Sciatic nerve (tissue), 2 donors: ENCODE data around the gene ASB10. TPM values are rescaled to one million over a fixed set of nuclear protein-coding genes. Genes with fewer than 3 reads are reported as not detected.

Experiments used
- ATAC-seq: fragments of 200-7000 bp; cut with Tn5 transposase; one replicate; pipeline ENCODE4 v1.9.1; 2020; ENCODE audit warnings: mild to moderate bottlenecking, moderate library complexity
- DNase-seq: peaks from one replicate; pipeline ENCODE4 v3.0.0-alpha.2; 2020; ENCODE audit warnings: low spot score
- intact Hi-C: fragments of 100-400 bp; cut with DNase I; formaldehyde crosslinking; loops from one replicate; pipeline ENCODE4 v1.14.2; 2022
- total RNA-seq: library from RNA; stranded (reverse); fragmentation: NEBNext Ultra II Directional; extraction: Animal tissue kit (Norgen Biotek cat#: 25700); gene quantifications from one replicate; pipeline ENCODE4 v1.2.1, GENCODE V29; 2021
- donor health status: DM: no; HTN: no; CAD: no.
- donor health status: DM: no; HTN: no; CAD: no.

The ASB10 gene
- total RNA-seq, 1 donor from 2014 or later = not detected

DNA sequence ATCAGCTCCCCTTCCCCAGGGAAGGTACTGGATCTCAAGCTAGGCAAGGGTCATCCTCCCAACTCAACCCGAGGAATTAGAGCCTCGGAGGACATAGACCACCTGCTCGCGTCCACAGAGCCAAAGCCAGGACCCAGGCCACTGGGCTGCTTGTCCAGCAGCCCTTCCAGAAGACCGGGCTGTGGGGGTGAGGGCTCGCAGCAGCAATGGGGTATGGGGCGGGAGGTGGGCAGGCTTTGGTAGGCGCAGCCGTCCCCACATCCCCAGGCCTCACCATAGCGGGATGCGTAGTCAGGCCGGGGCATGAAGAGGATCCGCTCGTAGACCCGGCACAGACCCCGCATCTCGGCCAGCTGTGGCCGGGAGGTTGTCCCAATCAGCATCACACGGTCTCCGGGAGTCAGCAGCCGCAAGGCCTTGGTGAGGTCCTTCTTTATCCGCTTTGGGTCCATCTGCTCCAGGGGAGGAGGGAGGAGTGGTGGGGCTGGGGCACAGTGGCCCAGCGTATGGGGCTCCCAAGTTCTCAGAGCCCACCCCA is 5.0 kb upstream of the ASB10 start:
- DNase-seq (no peak), ATAC-seq (no peak)
- intact Hi-C loops = no loop called here

GRCh38 chr7:151191544-151191943 is 4.5 kb upstream of the ASB10 start:
- no peak for DNase-seq
- ATAC-seq = no peak
- intact Hi-C loops = no loop called here

DNA sequence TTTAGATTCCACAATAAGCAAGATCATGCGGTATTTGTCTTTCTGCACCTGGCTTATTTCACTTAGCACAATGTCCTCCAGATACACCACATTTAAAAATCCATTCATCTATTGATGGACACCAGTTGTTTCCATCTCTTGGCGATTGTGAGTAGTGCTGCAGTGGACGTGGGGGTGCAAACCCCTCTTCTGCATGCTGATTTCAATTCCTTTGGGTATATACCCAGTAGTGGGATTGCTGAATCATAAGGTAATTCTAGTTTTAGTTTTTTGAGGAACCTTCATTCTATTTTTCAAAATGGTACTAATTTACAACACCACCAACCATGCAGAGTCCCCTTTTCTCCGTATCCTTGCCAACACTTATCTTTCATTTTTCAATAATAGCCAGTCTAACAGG is 2.0 kb upstream of the ASB10 start:
- no peak for DNase-seq
- intact Hi-C loops = no loop called here
- ATAC-seq = no peak

- intact Hi-C loops = no loop called here
- no peak for DNase-seq
- peak; percentile 9 for ATAC-seq
Measured at GRCh38 chr7:151188252-151188542, 1.1 kb upstream of the ASB10 start.

DNA sequence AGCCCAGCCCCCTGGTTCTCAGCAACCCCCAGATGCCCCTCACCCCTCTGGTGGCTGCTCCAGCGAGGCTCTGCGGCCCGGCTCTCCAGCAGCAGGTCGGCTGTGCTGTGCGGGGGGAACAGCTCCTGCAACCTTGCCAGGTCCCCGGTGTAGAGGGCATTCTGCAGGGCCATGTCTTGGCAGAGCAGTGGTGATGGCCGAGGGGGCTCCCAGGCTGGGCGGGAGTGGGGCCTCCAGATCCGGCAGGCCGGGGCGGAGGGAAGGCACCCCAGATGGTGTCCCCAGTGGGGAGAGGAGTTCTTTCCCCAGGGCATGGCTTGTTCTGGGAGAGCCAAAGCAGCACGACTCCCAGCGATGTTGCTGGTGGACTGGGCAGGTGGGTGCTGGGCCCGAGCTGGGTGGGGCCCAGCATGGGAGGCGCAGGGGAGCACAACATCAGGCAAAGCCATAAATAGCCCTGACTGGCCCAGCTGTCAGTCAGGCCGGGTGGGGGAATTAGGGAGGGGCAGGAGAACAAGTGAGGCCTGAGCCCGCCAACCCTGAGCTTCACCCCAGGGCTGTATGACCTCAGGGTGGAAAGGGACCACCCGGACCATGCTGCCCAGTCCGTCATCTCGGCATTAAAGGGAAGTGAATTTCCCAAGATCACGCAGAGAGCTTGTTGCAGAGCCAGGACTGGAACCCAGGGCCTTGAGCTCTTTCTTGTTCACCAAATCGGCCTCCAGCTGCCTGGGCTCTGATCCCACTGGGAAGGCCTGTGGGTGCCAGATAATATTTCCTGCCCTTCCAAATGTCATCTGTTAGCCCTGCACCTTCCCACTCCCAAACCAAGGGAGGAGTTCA is 580 bp upstream of the ASB10 start:
- DNase-seq (no peak), ATAC-seq (no peak)
- intact Hi-C loops = no loop called here

- ATAC-seq (no peak), DNase-seq (peak; percentile 18)
- intact Hi-C loops = no loop called here
Measured at GRCh38 chr7:151185762-151186639, 1.0 kb downstream of the ASB10 start.

GRCh38 chr7:151181011-151181431 is 6.0 kb downstream of the ASB10 start:
- ATAC-seq (no peak), DNase-seq (peak; percentile 35)
- intact Hi-C loops = no loop called here

- intact Hi-C loops = no loop called here
- ATAC-seq = no peak
- peak; percentile 9 for DNase-seq
Measured at GRCh38 chr7:151179946-151180345, 7.1 kb downstream of the ASB10 start.

DNA sequence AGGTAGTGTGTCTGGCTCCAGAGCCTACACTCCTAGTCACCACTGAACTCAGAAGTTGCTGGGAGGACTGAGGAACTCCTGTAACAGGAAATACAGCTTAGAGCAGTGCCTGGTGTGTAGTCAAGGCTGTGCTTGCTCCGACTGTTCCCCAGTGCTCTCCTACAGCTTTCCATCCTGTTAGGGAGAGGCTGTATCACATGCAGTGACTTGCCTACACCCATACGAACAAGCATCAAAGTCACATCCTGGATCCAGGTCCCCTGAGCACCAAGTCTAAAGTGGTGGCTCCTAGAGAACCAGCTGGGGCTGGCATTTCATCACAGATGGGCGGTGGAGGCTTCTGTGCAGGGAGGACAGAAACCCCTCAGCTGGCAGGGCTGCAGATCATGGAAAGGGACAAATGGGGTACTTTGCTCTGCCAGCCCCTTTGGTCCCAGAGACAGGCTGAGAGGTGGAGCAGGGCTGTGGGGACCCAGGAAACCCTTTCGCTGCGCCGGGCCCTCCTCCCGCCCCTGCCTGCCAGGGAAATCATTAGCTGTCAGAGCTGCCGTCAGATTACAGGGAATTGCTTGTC is 7.7 kb downstream of the ASB10 start:
- no peak for ATAC-seq
- DNase-seq = peak; percentile 15
- intact Hi-C loops = no loop called here

DNA sequence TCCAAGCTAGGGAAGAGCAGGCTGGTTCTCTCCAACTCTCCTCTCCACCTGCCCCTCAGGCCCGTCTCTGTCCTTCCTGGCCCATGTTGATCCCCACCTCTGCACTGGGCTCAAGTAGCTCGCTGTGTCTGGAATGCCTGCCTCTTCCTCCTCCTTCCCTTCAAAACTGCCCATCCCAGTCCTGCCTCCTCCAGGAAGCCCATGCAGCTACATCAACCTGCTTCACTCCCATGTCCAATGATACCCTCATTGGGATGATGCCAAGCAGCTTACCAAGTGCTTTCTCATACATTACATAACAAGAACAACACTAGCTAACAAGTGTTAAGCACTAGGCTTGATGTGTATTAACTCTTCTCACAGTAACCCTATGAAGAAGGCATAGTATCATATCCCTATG is 8.2 kb downstream of the ASB10 start:
- peak; percentile 7 for DNase-seq
- no peak for ATAC-seq
- intact Hi-C loops = no loop called here

DNA sequence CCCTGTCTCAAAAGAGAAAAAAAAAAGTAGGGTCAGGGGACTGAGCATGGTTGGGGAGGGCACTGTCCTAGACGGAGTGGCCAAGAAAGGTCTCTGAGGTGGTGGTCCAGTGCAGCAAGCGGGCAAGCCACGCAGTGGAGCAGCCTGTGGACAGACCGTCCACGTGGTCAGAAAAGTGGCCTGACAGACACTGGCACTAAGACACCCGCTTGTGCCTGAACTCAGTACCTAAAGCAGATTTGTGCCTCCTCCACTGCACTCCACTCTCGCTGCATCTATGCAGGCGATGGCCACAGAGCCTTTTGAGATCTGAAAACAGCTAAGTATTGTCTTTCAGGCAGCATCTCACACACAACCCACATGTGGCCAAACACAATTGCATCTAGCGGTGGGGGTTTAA is 8.8 kb downstream of the ASB10 start:
- DNase-seq = peak; percentile 40
- ATAC-seq = no peak
- intact Hi-C loops = no loop called here

- ATAC-seq (no peak), DNase-seq (peak; percentile 10)
- intact Hi-C loops = no loop called here
Measured at GRCh38 chr7:151177310-151177709, 9.7 kb downstream of the ASB10 start.

- no peak for ATAC-seq
- intact Hi-C loops = no loop called here
Measured at GRCh38 chr7:151176401-151176800, 10.6 kb downstream of the ASB10 start.

GRCh38 chr7:151175793-151176311 is 11.2 kb downstream of the ASB10 start:
- DNase-seq = peak; percentile 47
- no peak for ATAC-seq
- intact Hi-C loops = no loop called here

More at GRCh38 chr7:151176401-151176800, 10.6 kb downstream of the ASB10 start:
- DNase-seq = peak; percentile 19

GRCh38 chr7:151175047-151175792 is 11.8 kb downstream of the ASB10 start:
- intact Hi-C loops = no loop called here
- ATAC-seq (no peak), DNase-seq (peak; percentile 50)

GRCh38 chr7:151174246-151175046 is 12.6 kb downstream of the ASB10 start:
- DNase-seq (peak; percentile 76), ATAC-seq (peak; percentile 50)
- intact Hi-C loops = loop anchor here (5.0 kb wide), 1 partner anchor 37 kb away; no protein-coding TSS in a partner anchor

- intact Hi-C loops = loop anchor here (5.0 kb wide), 1 partner anchor 36 kb away; no protein-coding TSS in a partner anchor
- no peak for ATAC-seq
- peak; percentile 52 for DNase-seq
Measured at GRCh38 chr7:151173386-151174245, 13.4 kb downstream of the ASB10 start.
